H1 (cell line): ENCODE data around the gene CTPS2. TPM values are rescaled to one million over a fixed set of nuclear protein-coding genes. Genes with fewer than 3 reads are reported as not detected.
"Not testable (repeated sequence)": the region's sequence is repeated elsewhere in the genome, so short reads cannot be mapped to it uniquely, and the experiment has no call there.

Source experiments
- CTCF ChIA-PET: fragments of 300-600 bp; sonication (Branson Sonifier 250); formaldehyde crosslinking; loops from one replicate; lab custom pipeline; 2021; ENCODE audit not compliant: partially characterized antibody; lab: Charles Lee
- POLR2A ChIA-PET: fragments of 300-600 bp; sonication (Branson Sonifier 250); formaldehyde crosslinking; loops from one replicate; lab custom pipeline; 2021; ENCODE audit warnings: inconsistent platforms; ENCODE audit not compliant: partially characterized antibody; lab: Charles Lee
- DNase-seq, 2 experiments: peaks; one replicate each; pipeline versions ENCODE4 v3.0.0 to v3.0.0-alpha.2; 2010 to 2022; ENCODE audit warnings: low spot score in 2 of 2, low read depth in 1 of 2, mixed read lengths in 1 of 2
- FAIRE-seq: peaks from 2 replicates; lab custom pipeline; 2011; peaks lifted over from hg19 to GRCh38; lab: Jason Lieb, UNC
- H2AFZ ChIP-seq: 2 replicates; pipeline ENCODE4 v1.8.1; 2012; ENCODE audit warnings: low read length, inconsistent platforms
- H2AK5ac ChIP-seq: 2 replicates; pipeline ENCODE4 v1.6.1; 2013; ENCODE audit warnings: low read depth, low read length
- H2BK120ac ChIP-seq: replicated peaks from 2 replicates; pipeline ENCODE3; 2013; ENCODE audit warnings: low read depth, low read length, inconsistent platforms
- H2BK12ac ChIP-seq: 2 replicates; pipeline ENCODE4 v1.6.1; 2013; ENCODE audit warnings: low read depth, low read length
- H2BK15ac ChIP-seq: 2 replicates; pipeline ENCODE4 v1.6.1; 2013; ENCODE audit warnings: low read length
- H2BK20ac ChIP-seq: 2 replicates; pipeline ENCODE4 v1.6.1; 2013; ENCODE audit warnings: low read length
- H2BK5ac ChIP-seq: 2 replicates; pipeline ENCODE4 v1.6.1; 2013; ENCODE audit warnings: low read depth, low read length
- H3K14ac ChIP-seq: 2 replicates; pipeline ENCODE4 v1.6.1; 2013; ENCODE audit warnings: inconsistent platforms; ENCODE audit not compliant: insufficient read length
- H3K18ac ChIP-seq: 2 replicates; pipeline ENCODE4 v1.6.1; 2013; ENCODE audit warnings: low read length; ENCODE audit errors: extremely low read depth
- H3K23ac ChIP-seq: 2 replicates; pipeline ENCODE4 v1.6.1; 2013; ENCODE audit warnings: inconsistent platforms; ENCODE audit not compliant: insufficient read length
- H3K23me2 ChIP-seq: 2 replicates; pipeline ENCODE4 v1.6.1; 2013; ENCODE audit warnings: low read depth, low read length
- H3K27ac ChIP-seq: 2 replicates; pipeline ENCODE4 v1.6.1; 2011; ENCODE audit warnings: low read depth, low read length, inconsistent platforms
- H3K27me3 ChIP-seq, 4 experiments: replicated peaks in 1 of 4; 1 replicate in 1 of 4; 2 replicates in 3 of 4; pipeline versions ENCODE4 v1.6.1 to v1.8.1; 2011 to 2013; ENCODE audit warnings: low read length in 3 of 4, mild to moderate bottlenecking in 3 of 4, inconsistent platforms in 2 of 4, mixed read lengths in 2 of 4, moderate library complexity in 1 of 4; ENCODE audit not compliant: control insufficient read depth in 3 of 4, insufficient read depth in 3 of 4; ENCODE audit errors: extremely low read depth in 1 of 4
- H3K36me3 ChIP-seq, 4 experiments: 2 replicates each; pipeline versions ENCODE4 v1.6.1 to v1.8.1; 2011 to 2013; ENCODE audit warnings: mild to moderate bottlenecking in 4 of 4, low read length in 3 of 4, moderate library complexity in 2 of 4, control low read depth in 1 of 4, inconsistent platforms in 1 of 4; ENCODE audit not compliant: insufficient read depth in 4 of 4, control insufficient read depth in 2 of 4
- H3K4ac ChIP-seq: replicated peaks from 2 replicates; pipeline ENCODE3; 2013; ENCODE audit warnings: low read length, low read depth, mixed read lengths, inconsistent platforms; ENCODE audit not compliant: insufficient read length
- H3K4me1 ChIP-seq, 4 experiments: replicated peaks in 1 of 4; 1 replicate in 1 of 4; 2 replicates in 3 of 4; pipeline versions ENCODE4 v1.6.1 to v1.8.1; 2011 to 2013; ENCODE audit warnings: low read length in 3 of 4, inconsistent platforms in 2 of 4, mixed read lengths in 1 of 4; ENCODE audit not compliant: insufficient read depth in 4 of 4, control insufficient read depth in 3 of 4
- H3K4me2 ChIP-seq, 2 experiments: 2 replicates each; pipeline versions ENCODE4 v1.6.1 to v1.8.1; 2011 to 2013; ENCODE audit warnings: low read depth in 2 of 2, low read length in 2 of 2, control low read depth in 1 of 2, inconsistent platforms in 1 of 2, mild to moderate bottlenecking in 1 of 2; ENCODE audit not compliant: insufficient read depth in 1 of 2
- H3K4me3 ChIP-seq, 4 experiments: fragments of 200-600, 300-600 bp in 1 of 4; sonication (generic), shearing (Covaris generic), sonication (Bioruptor Twin) in 1 of 4; 2 replicates each; pipeline versions ENCODE4 v1.5.1 to v1.8.1; 2011 to 2016; ENCODE audit warnings: low read length in 4 of 4, low read depth in 3 of 4, control low read depth in 2 of 4, inconsistent platforms in 2 of 4, mild to moderate bottlenecking in 2 of 4, mixed read lengths in 1 of 4, moderate library complexity in 1 of 4; ENCODE audit not compliant: insufficient read depth in 2 of 4; ENCODE audit errors: extremely low read depth in 1 of 4
- H3K56ac ChIP-seq: replicated peaks from 2 replicates; pipeline ENCODE3; 2013; ENCODE audit warnings: low read depth, mild to moderate bottlenecking, mixed read lengths, low read length, inconsistent platforms; ENCODE audit not compliant: insufficient read length
- H3K79me1 ChIP-seq: 2 replicates; pipeline ENCODE4 v1.6.1; 2013; ENCODE audit warnings: low read depth, low read length, control low read depth
- H3K79me2 ChIP-seq, 2 experiments: 2 replicates each; pipeline versions ENCODE4 v1.6.1 to v1.8.1; 2012 to 2013; ENCODE audit warnings: low read length in 2 of 2, mild to moderate bottlenecking in 2 of 2, inconsistent platforms in 1 of 2; ENCODE audit not compliant: insufficient read depth in 2 of 2, control insufficient read depth in 1 of 2
- H3K9ac ChIP-seq, 4 experiments: replicated peaks in 1 of 4; 1 replicate in 1 of 4; 2 replicates in 3 of 4; pipeline versions ENCODE4 v1.6.1 to v1.8.1; 2011 to 2013; ENCODE audit warnings: low read depth in 3 of 4, low read length in 3 of 4, control low read depth in 2 of 4, mild to moderate bottlenecking in 2 of 4, moderate library complexity in 2 of 4, inconsistent platforms in 1 of 4; ENCODE audit errors: extremely low read depth in 1 of 4
- H3K9me3 ChIP-seq, 2 experiments: 2 replicates each; pipeline versions ENCODE4 v1.6.1 to v1.8.1; 2012 to 2013; ENCODE audit warnings: mild to moderate bottlenecking in 2 of 2, moderate library complexity in 2 of 2, control low read depth in 1 of 2, inconsistent platforms in 1 of 2, low read depth in 1 of 2, low read length in 1 of 2, mixed read lengths in 1 of 2; ENCODE audit not compliant: insufficient read depth in 2 of 2
- H4K20me1 ChIP-seq, 2 experiments: replicated peaks in 1 of 2; 2 replicates each; pipeline versions ENCODE3 to v1.8.1; 2011 to 2013; ENCODE audit warnings: inconsistent platforms in 2 of 2, low read length in 2 of 2, mild to moderate bottlenecking in 1 of 2; ENCODE audit not compliant: insufficient read depth in 2 of 2, control insufficient read depth in 1 of 2
- H4K5ac ChIP-seq: 2 replicates; pipeline ENCODE4 v1.6.1; 2013; ENCODE audit warnings: low read length, low read depth, mixed read lengths, inconsistent platforms; ENCODE audit not compliant: insufficient read length
- H4K8ac ChIP-seq: 2 replicates; pipeline ENCODE4 v1.8.0; 2013; ENCODE audit warnings: mild to moderate bottlenecking, moderate library complexity, low read length, inconsistent platforms; ENCODE audit not compliant: insufficient read depth; ENCODE audit errors: extremely low read depth
- H4K91ac ChIP-seq: replicated peaks from 2 replicates; pipeline ENCODE3; 2013; ENCODE audit warnings: low read length, mixed read lengths, inconsistent platforms; ENCODE audit not compliant: insufficient read length
- WGBS, 2 experiments: shearing (Covaris generic) in 1 of 2; methylation state at CpG; one replicate each; pipeline versions ENCODE4 v1.1.6 to v1.1.7; 2013 to 2015; ENCODE audit warnings: low lambda C conversion rate in 2 of 2, mixed read lengths in 2 of 2, inconsistent platforms in 1 of 2, low coverage in 1 of 2, missing lambda C conversion rate in 1 of 2; ENCODE audit not compliant: insufficient replicate concordance in 2 of 2, insufficient coverage in 1 of 2, insufficient read length in 1 of 2; ENCODE audit errors: extremely low coverage in 1 of 2, missing lambda C conversion rate in 1 of 2; 5-methylcytosine and 5-hydroxymethylcytosine counted together
- polyA plus RNA-seq, 7 experiments: library from polyadenylated mRNA; depleted of rRNA in 3 of 7; stranded (reverse) in 5 of 7; unstranded in 2 of 7; fragments of >200 nt in 5 of 7; fragments of 200-250 nt in 2 of 7; gene quantifications; 1 replicate in 5 of 7; 2 replicates in 1 of 7; 4 replicates in 1 of 7; pipeline versions ENCODE4 v1.2.1 to v1.2.3, GENCODE V29; 2011 to 2013; ENCODE audit warnings: missing spikeins in 2 of 7, mixed read lengths in 2 of 7
- total RNA-seq: library from RNA; stranded (reverse); fragmentation: NEBNext Ultra II Directional; extraction: Animal tissue kit (Norgen Biotek cat#: 25700); gene quantifications from 2 replicates; pipeline ENCODE4 v1.2.1, GENCODE V29; 2021

Gene CTPS2
- total and polyA plus RNA-seq, 2 of the 8 experiments (the other 6 are each of a cell fraction or from before 2014, with no cell fraction given) = 17.1 to 34.0 TPM

- H3K9ac ChIP-seq, FAIRE-seq, H3K4me1 ChIP-seq, H4K5ac ChIP-seq, H2BK15ac ChIP-seq, H3K79me2 ChIP-seq, H3K23me2 ChIP-seq, H2BK12ac ChIP-seq, H4K20me1 ChIP-seq, H3K4me3 ChIP-seq, H2AK5ac ChIP-seq, H2BK120ac ChIP-seq, H4K91ac ChIP-seq, H3K4me2 ChIP-seq, H3K18ac ChIP-seq, H2BK5ac ChIP-seq, H3K27ac ChIP-seq, H3K23ac ChIP-seq, H3K9me3 ChIP-seq, H3K56ac ChIP-seq, DNase-seq, H2BK20ac ChIP-seq, POLR2A ChIA-PET, CTCF ChIA-PET, H3K4ac ChIP-seq, H3K14ac ChIP-seq, H3K27me3 ChIP-seq, H4K8ac ChIP-seq, H3K79me1 ChIP-seq, H2AFZ ChIP-seq: not testable (repeated sequence)
- H3K36me3 ChIP-seq = peaks cover 0 to 27% (median 3%) of the 10 kb centered on the region in 4 experiments; a peak in 4 of 8 replicates
- WGBS, 2 experiments = 69% methylated on average over 3 of the region's 3 CpGs; no CpG with 5 or more reads in 1 of the 2 experiments
Measured at GRCh38 chrX:16610654-16611053, 101.8 kb downstream of the CTPS2 start.
